Keratinocyte (primary cell): ENCODE data around the gene NALCN. TPM values are rescaled to one million over a fixed set of nuclear protein-coding genes. Genes with fewer than 3 reads are reported as not detected.

Experiments
- DNase-seq: peaks from one replicate; pipeline ENCODE4 v3.0.0-alpha.2; 2011; ENCODE audit warnings: low read depth, missing footprints, low spot score
- FAIRE-seq: peaks from 2 replicates; lab custom pipeline; 2011; peaks lifted over from hg19 to GRCh38; lab: Jason Lieb, UNC
- H2AFZ ChIP-seq: 2 replicates; pipeline ENCODE4 v1.6.0; 2012; ENCODE audit warnings: low read length, control low read depth, inconsistent platforms; ENCODE audit not compliant: control insufficient read depth
- H3K27ac ChIP-seq: 2 replicates; pipeline ENCODE4 v1.5.1; 2011; ENCODE audit warnings: low read length; ENCODE audit not compliant: control insufficient read depth, insufficient read depth
- H3K27me3 ChIP-seq: 3 replicates; pipeline ENCODE4 v1.6.0; 2011; ENCODE audit warnings: low read length; ENCODE audit not compliant: control insufficient read depth, insufficient read depth; ENCODE audit errors: extremely low read depth
- H3K36me3 ChIP-seq, 2 experiments: 2 replicates in 1 of 2; 3 replicates in 1 of 2; pipeline ENCODE4 v1.5.1; 2011; ENCODE audit warnings: low read length in 2 of 2, mild to moderate bottlenecking in 1 of 2; ENCODE audit not compliant: control insufficient read depth in 2 of 2, insufficient read depth in 2 of 2; ENCODE audit errors: extremely low read depth in 1 of 2
- H3K4me1 ChIP-seq: 3 replicates; pipeline ENCODE4 v1.5.1; 2011; ENCODE audit warnings: low read length; ENCODE audit not compliant: control insufficient read depth, insufficient read depth; ENCODE audit errors: extremely low read depth
- H3K4me2 ChIP-seq: 3 replicates; pipeline ENCODE4 v1.6.0; 2011; ENCODE audit warnings: low read depth, low read length; ENCODE audit not compliant: control insufficient read depth, insufficient read depth; ENCODE audit errors: extremely low read depth
- H3K4me3 ChIP-seq, 3 experiments: fragments of 200-600 bp in 1 of 3; sonication (generic) in 1 of 3; 2 replicates in 2 of 3; 3 replicates in 1 of 3; pipeline ENCODE4 v1.5.1; 2011 to 2016; ENCODE audit warnings: low read length in 3 of 3, mild to moderate bottlenecking in 3 of 3, control low read depth in 2 of 3, inconsistent platforms in 1 of 3, low read depth in 1 of 3, mixed read lengths in 1 of 3, mixed run types in 1 of 3, moderate library complexity in 1 of 3; ENCODE audit not compliant: control insufficient read depth in 2 of 3, insufficient read depth in 2 of 3; ENCODE audit errors: extremely low read depth in 1 of 3
- H3K79me2 ChIP-seq: 2 replicates; pipeline ENCODE4 v1.6.0; 2012; ENCODE audit warnings: low read length; ENCODE audit not compliant: control insufficient read depth, insufficient read depth
- H3K9ac ChIP-seq: 3 replicates; pipeline ENCODE4 v1.6.0; 2011; ENCODE audit warnings: low read length; ENCODE audit not compliant: control insufficient read depth, insufficient read depth; ENCODE audit errors: extremely low read depth
- H3K9me1 ChIP-seq: 3 replicates; pipeline ENCODE4 v1.6.0; 2011; ENCODE audit warnings: low read length; ENCODE audit not compliant: control insufficient read depth, insufficient read depth; ENCODE audit errors: extremely low read depth
- H3K9me3 ChIP-seq: 2 replicates; pipeline ENCODE4 v1.5.1; 2012; ENCODE audit warnings: low read depth, low read length; ENCODE audit not compliant: control insufficient read depth
- H4K20me1 ChIP-seq: 3 replicates; pipeline ENCODE4 v1.6.0; 2011; ENCODE audit warnings: low read length; ENCODE audit not compliant: control insufficient read depth, insufficient read depth; ENCODE audit errors: extremely low read depth
- EZH2 ChIP-seq: IDR thresholded peaks from one replicate; pipeline ENCODE4 v1.6.1; 2012; ENCODE audit warnings: inconsistent platforms, mild to moderate bottlenecking, low read length, moderate library complexity
- dilution Hi-C: fragments of 300-500 bp; cut with MboI; formaldehyde crosslinking; loops from one replicate; pipeline ENCODE4 v1.7.0; 2020; ENCODE audit warnings: low sequenced_read_pairs; ENCODE audit not compliant: extremely low pct_ligation_motif_present
- polyA plus RNA-seq, 5 experiments: library from polyadenylated mRNA; depleted of rRNA in 3 of 5; stranded (reverse) in 3 of 5; stranded (forward) in 1 of 5; unstranded in 1 of 5; fragments of >200 nt; gene quantifications; 1 replicate in 1 of 5; 2 replicates in 3 of 5; 3 replicates in 1 of 5; pipeline versions ENCODE4 v1.2.1 to v1.2.3, GENCODE V29; 2011 to 2012; ENCODE audit warnings: missing spikeins in 2 of 5, low read depth in 1 of 5, low replicate concordance in 1 of 5
- TF ChIP-seq, protein P1 (sequence below), 3 experiments: IDR thresholded peaks in 1 of 3; conservative IDR thresholded peaks in 1 of 3; optimal IDR thresholded peaks in 1 of 3; 2 replicates in 2 of 3; 3 replicates in 1 of 3; pipeline versions ENCODE3 to v1.5.1; 2011; ENCODE audit warnings: low read length in 3 of 3, mild to moderate bottlenecking in 3 of 3, moderate library complexity in 2 of 3, control low read depth in 1 of 3, inconsistent platforms in 1 of 3; ENCODE audit not compliant: insufficient read depth in 2 of 3; ENCODE audit errors: extremely low read depth in 1 of 3

The NALCN gene
- polyA plus RNA-seq, 1 donor (not counting 4 experiments of a cell fraction or from before 2014, with no cell fraction given), result 0.16 TPM

DNA sequence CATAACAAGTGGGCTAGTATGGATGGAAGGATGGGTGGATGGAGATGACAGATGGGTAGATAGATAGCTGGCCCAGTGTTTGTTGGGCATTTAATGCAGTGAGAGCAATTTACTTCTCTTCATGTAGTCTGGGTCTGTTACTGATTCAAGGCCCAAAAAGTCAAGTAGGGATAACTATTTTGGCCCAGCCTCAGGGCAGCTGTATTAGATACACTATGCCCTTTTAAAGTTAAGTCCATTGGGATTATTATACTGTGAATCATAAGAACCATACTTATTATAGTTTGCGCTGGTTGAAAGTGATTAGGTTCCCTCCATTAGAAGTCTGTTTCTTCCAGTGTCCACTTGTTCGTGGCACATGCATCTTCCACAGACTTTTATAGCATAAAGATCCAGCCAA, 40.9 kb upstream of the NALCN start:
- Histone ChIP-seq H3K4me1 (peaks cover 36% of the 10 kb centered on the region), H3K4me3 (no peak overlapping the region), H3K4me2 (no peak overlapping the region), H3K9me3 (peaks cover 2% of the 10 kb centered on the region), H3K27ac (no peak overlapping the region), H3K36me3 (peaks cover 0 to 1% of the 10 kb centered on the region in 2 experiments), H3K27me3 (no peaks in the 10 kb centered on the region), H3K79me2 (no peaks in the 10 kb centered on the region), H3K9me1 (no peaks in the 10 kb centered on the region), H3K9ac (no peak overlapping the region), H4K20me1 (no peaks in the 10 kb centered on the region), H2AFZ (no peak overlapping the region)
- TF ChIP-seq, protein P1, sequence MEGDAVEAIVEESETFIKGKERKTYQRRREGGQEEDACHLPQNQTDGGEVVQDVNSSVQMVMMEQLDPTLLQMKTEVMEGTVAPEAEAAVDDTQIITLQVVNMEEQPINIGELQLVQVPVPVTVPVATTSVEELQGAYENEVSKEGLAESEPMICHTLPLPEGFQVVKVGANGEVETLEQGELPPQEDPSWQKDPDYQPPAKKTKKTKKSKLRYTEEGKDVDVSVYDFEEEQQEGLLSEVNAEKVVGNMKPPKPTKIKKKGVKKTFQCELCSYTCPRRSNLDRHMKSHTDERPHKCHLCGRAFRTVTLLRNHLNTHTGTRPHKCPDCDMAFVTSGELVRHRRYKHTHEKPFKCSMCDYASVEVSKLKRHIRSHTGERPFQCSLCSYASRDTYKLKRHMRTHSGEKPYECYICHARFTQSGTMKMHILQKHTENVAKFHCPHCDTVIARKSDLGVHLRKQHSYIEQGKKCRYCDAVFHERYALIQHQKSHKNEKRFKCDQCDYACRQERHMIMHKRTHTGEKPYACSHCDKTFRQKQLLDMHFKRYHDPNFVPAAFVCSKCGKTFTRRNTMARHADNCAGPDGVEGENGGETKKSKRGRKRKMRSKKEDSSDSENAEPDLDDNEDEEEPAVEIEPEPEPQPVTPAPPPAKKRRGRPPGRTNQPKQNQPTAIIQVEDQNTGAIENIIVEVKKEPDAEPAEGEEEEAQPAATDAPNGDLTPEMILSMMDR (optimal IDR thresholded peaks at IDR 0.05 in 1 of 3, IDR thresholded peaks at IDR 0.05 in 1 of 3, conservative IDR thresholded peaks at IDR 0.05 in 1 of 3; ENCODE audit: extremely low read depth in 1 of 3, insufficient read depth in 2 of 3, low read length in 3 of 3), result no peak
- TF ChIP-seq EZH2, result no peak
- FAIRE-seq (no peak), DNase-seq (no peak)
- dilution Hi-C loops, result no loop called here

DNA sequence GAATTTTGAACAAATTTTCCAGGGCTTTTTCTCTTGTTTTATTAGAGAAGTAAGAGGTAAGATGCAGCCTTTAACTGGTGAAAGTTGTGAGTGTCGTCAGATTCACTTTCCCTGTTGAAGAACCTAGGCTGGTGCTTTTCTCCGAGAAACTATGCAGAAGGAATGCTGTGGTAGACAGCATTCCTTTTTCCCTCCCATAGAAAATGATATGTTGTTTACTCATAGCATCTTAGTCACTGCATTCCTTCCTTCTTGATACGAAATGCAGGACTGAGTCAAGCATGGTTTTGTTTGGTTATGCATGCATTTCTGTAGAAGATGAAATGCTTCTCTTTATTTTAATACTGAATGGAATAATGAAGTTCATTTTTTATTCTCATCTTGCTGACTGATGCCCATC, 39.6 kb upstream of the NALCN start:
- peak overlapping the region; percentile 62 for H3K4me2 ChIP-seq
- H3K4me3 ChIP-seq, result peak overlapping the region in 1 of 3 experiments; percentile 42
- no peak for TF ChIP-seq EZH2
- TF ChIP-seq, protein P1 (optimal IDR thresholded peaks at IDR 0.05 in 1 of 3, IDR thresholded peaks at IDR 0.05 in 1 of 3, conservative IDR thresholded peaks at IDR 0.05 in 1 of 3; ENCODE audit: extremely low read depth in 1 of 3, insufficient read depth in 2 of 3, low read length in 3 of 3), result no peak
- H3K9me1 ChIP-seq, result no peaks in the 10 kb centered on the region
- DNase-seq, result peak; percentile 67
- dilution Hi-C loops, result no loop called here
- H3K4me1 ChIP-seq, result peaks cover 47% of the 10 kb centered on the region
- peaks cover 0 to 1% of the 10 kb centered on the region in 2 experiments for H3K36me3 ChIP-seq
- H4K20me1 ChIP-seq, result no peaks in the 10 kb centered on the region
- FAIRE-seq, result peak; percentile 84
- H2AFZ ChIP-seq, result no peak overlapping the region
- no peaks in the 10 kb centered on the region for H3K79me2 ChIP-seq
- peak overlapping the region; percentile 57 for H3K27ac ChIP-seq
- H3K9me3 ChIP-seq, result peaks cover 2% of the 10 kb centered on the region
- no peak overlapping the region for H3K9ac ChIP-seq
- no peaks in the 10 kb centered on the region for H3K27me3 ChIP-seq
